Stimulated activated naive CD8-positive, alpha-beta T cell treated with anti-CD3 and anti-CD28 coated beads, Interleukin-15, amount 100 ng/mL, for 72 hours (primary cell): ENCODE results near the gene SLX4IP.

Experiments used
- ATAC-seq: fragments of 150-1000 bp; cut with Tn5 transposase; 2 replicates; pipeline ENCODE4 v1.10.0; 2021; ENCODE audit warnings: mild to moderate bottlenecking, moderate library complexity
- DNase-seq, 2 donors: peaks; one replicate each; pipeline ENCODE4 v3.0.0; 2021 to 2022
- H3K27ac Mint-ChIP-seq, 2 donors: one replicate each; pipeline ENCODE4 v1.8.0; 2022; ENCODE audit warnings: mild to moderate bottlenecking in 2 of 2, mixed read lengths in 2 of 2, moderate library complexity in 2 of 2
- H3K27me3 Mint-ChIP-seq: one replicate; pipeline ENCODE4 v1.8.0; 2022; ENCODE audit warnings: mixed read lengths
- H3K4me1 Mint-ChIP-seq: one replicate; pipeline ENCODE4 v1.8.0; 2022; ENCODE audit warnings: mild to moderate bottlenecking, mixed read lengths
- H3K4me3 Mint-ChIP-seq, 2 donors: one replicate each; pipeline ENCODE4 v1.8.0; 2022; ENCODE audit warnings: mild to moderate bottlenecking in 2 of 2, mixed read lengths in 2 of 2, moderate library complexity in 1 of 2
- H3K9me3 Mint-ChIP-seq, 2 donors: one replicate each; pipeline ENCODE4 v1.8.0; 2022; ENCODE audit warnings: mixed read lengths in 2 of 2

The SLX4IP gene

GRCh38 chr20:10632721-10633509 is 197.8 kb downstream of the SLX4IP start:
- ATAC-seq, result no peak
- no peaks in the 10 kb centered on the region for H3K27me3 Mint-ChIP-seq
- no peaks in the 10 kb centered on the region for H3K4me1 Mint-ChIP-seq
- H3K4me3 Mint-ChIP-seq, result no peak overlapping the region
- no peaks in the 10 kb centered on the region for H3K9me3 Mint-ChIP-seq
- no peak for DNase-seq
- peak overlapping the region in 1 of 2 donors; percentile 7 for H3K27ac Mint-ChIP-seq

GRCh38 chr20:10633718-10634117 is 198.6 kb downstream of the SLX4IP start:
- no peak for ATAC-seq
- H3K4me3 Mint-ChIP-seq, result no peak overlapping the region
- DNase-seq, result no peak
- H3K27ac Mint-ChIP-seq, result no peak overlapping the region
- H3K27me3 Mint-ChIP-seq, result no peaks in the 10 kb centered on the region
- H3K4me1 Mint-ChIP-seq, result no peaks in the 10 kb centered on the region
- no peaks in the 10 kb centered on the region for H3K9me3 Mint-ChIP-seq

GRCh38 chr20:10634211-10634610 is 199.1 kb downstream of the SLX4IP start:
- Mint-ChIP-seq H3K9me3 (no peaks in the 10 kb centered on the region), H3K27me3 (no peaks in the 10 kb centered on the region), H3K27ac (no peak overlapping the region), H3K4me1 (no peaks in the 10 kb centered on the region), H3K4me3 (no peak overlapping the region)
- ATAC-seq (no peak), DNase-seq (no peak)

GRCh38 chr20:10634683-10635411 is 199.7 kb downstream of the SLX4IP start:
- H3K27me3 Mint-ChIP-seq, result no peaks in the 10 kb centered on the region
- no peak overlapping the region for H3K4me3 Mint-ChIP-seq
- no peaks in the 10 kb centered on the region for H3K9me3 Mint-ChIP-seq
- no peaks in the 10 kb centered on the region for H3K4me1 Mint-ChIP-seq
- no peak for ATAC-seq
- DNase-seq, result no peak
- no peak overlapping the region for H3K27ac Mint-ChIP-seq

GRCh38 chr20:10635476-10636208 is 200.5 kb downstream of the SLX4IP start:
- H3K4me3 Mint-ChIP-seq, result no peak overlapping the region
- no peak for DNase-seq
- no peaks in the 10 kb centered on the region for H3K4me1 Mint-ChIP-seq
- H3K27me3 Mint-ChIP-seq, result no peaks in the 10 kb centered on the region
- H3K9me3 Mint-ChIP-seq, result no peaks in the 10 kb centered on the region
- H3K27ac Mint-ChIP-seq, result no peak overlapping the region
- no peak for ATAC-seq

- H3K9me3 Mint-ChIP-seq, result no peaks in the 10 kb centered on the region
- no peaks in the 10 kb centered on the region for H3K27me3 Mint-ChIP-seq
- H3K27ac Mint-ChIP-seq, result no peak overlapping the region
- DNase-seq (no peak), ATAC-seq (no peak)
- H3K4me1 Mint-ChIP-seq, result no peaks in the 10 kb centered on the region
- H3K4me3 Mint-ChIP-seq, result no peak overlapping the region
Observed at GRCh38 chr20:10636326-10636818, 201.3 kb downstream of the SLX4IP start.

- H3K9me3 Mint-ChIP-seq, result no peaks in the 10 kb centered on the region
- DNase-seq, result no peak
- H3K4me1 Mint-ChIP-seq, result no peaks in the 10 kb centered on the region
- no peak for ATAC-seq
- H3K27me3 Mint-ChIP-seq, result no peaks in the 10 kb centered on the region
- no peak overlapping the region for H3K4me3 Mint-ChIP-seq
- no peak overlapping the region for H3K27ac Mint-ChIP-seq
Observed at GRCh38 chr20:10637031-10637559, 202.0 kb downstream of the SLX4IP start.

- H3K4me1 Mint-ChIP-seq, result no peaks in the 10 kb centered on the region
- DNase-seq, result no peak
- no peaks in the 10 kb centered on the region for H3K27me3 Mint-ChIP-seq
- H3K27ac Mint-ChIP-seq, result no peak overlapping the region
- H3K4me3 Mint-ChIP-seq, result no peak overlapping the region
- no peaks in the 10 kb centered on the region for H3K9me3 Mint-ChIP-seq
- ATAC-seq, result no peak
Observed at GRCh38 chr20:10637563-10637962, 202.5 kb downstream of the SLX4IP start.

- no peak for ATAC-seq
- DNase-seq, result no peak
- Mint-ChIP-seq H3K4me3 (no peak overlapping the region), H3K4me1 (peaks cover 3% of the 10 kb centered on the region), H3K27ac (no peak overlapping the region), H3K9me3 (no peaks in the 10 kb centered on the region), H3K27me3 (no peaks in the 10 kb centered on the region)
Observed at GRCh38 chr20:10639077-10639736, 204.1 kb downstream of the SLX4IP start.

- DNase-seq, result no peak
- H3K27me3 Mint-ChIP-seq, result no peaks in the 10 kb centered on the region
- no peak overlapping the region for H3K4me3 Mint-ChIP-seq
- ATAC-seq, result no peak
- H3K4me1 Mint-ChIP-seq, result peaks cover 9% of the 10 kb centered on the region
- no peak overlapping the region for H3K27ac Mint-ChIP-seq
- no peaks in the 10 kb centered on the region for H3K9me3 Mint-ChIP-seq
Observed at GRCh38 chr20:10639737-10640556, 204.8 kb downstream of the SLX4IP start.

GRCh38 chr20:10640897-10641296 is 205.8 kb downstream of the SLX4IP start:
- Mint-ChIP-seq H3K4me3 (no peak overlapping the region), H3K9me3 (no peaks in the 10 kb centered on the region), H3K4me1 (peaks cover 9% of the 10 kb centered on the region), H3K27ac (no peak overlapping the region), H3K27me3 (no peaks in the 10 kb centered on the region)
- ATAC-seq, result no peak
- DNase-seq, result no peak

- ATAC-seq (no peak), DNase-seq (no peak)
- no peaks in the 10 kb centered on the region for H3K9me3 Mint-ChIP-seq
- H3K4me1 Mint-ChIP-seq, result peaks cover 9% of the 10 kb centered on the region
- no peaks in the 10 kb centered on the region for H3K27me3 Mint-ChIP-seq
- H3K4me3 Mint-ChIP-seq, result no peak overlapping the region
- no peak overlapping the region for H3K27ac Mint-ChIP-seq
Observed at GRCh38 chr20:10641467-10641866, 206.4 kb downstream of the SLX4IP start.

- H3K27me3 Mint-ChIP-seq, result no peaks in the 10 kb centered on the region
- H3K4me1 Mint-ChIP-seq, result peaks cover 9% of the 10 kb centered on the region
- ATAC-seq, result no peak
Observed at GRCh38 chr20:10641893-10642292, 206.8 kb downstream of the SLX4IP start.

GRCh38 chr20:10642856-10643559 is 207.9 kb downstream of the SLX4IP start:
- Mint-ChIP-seq H3K9me3 (no peaks in the 10 kb centered on the region), H3K4me1 (peaks cover 9% of the 10 kb centered on the region), H3K4me3 (no peak overlapping the region), H3K27me3 (peaks cover 8% of the 10 kb centered on the region), H3K27ac (peak overlapping the region in 1 of 2 donors; percentile 55)
- ATAC-seq, result no peak
- no peak for DNase-seq

More at GRCh38 chr20:10641893-10642292, 206.8 kb downstream of the SLX4IP start:
- Mint-ChIP-seq H3K27ac (no peak overlapping the region), H3K9me3 (no peaks in the 10 kb centered on the region), H3K4me3 (no peak overlapping the region)
- DNase-seq, result no peak
